H1 (cell line): ENCODE data around the gene CLEC16A. TPM values are rescaled to one million over a fixed set of nuclear protein-coding genes. Genes with fewer than 3 reads are reported as not detected.

Experiments used
- BACH1 ChIP-seq: IDR thresholded peaks from 2 replicates; pipeline ENCODE4 v1.6.1; 2012; ENCODE audit warnings: low read length, improper control_type of control experiment
- CBX5 ChIP-seq: fragments of 300-800, 300-1000 bp; sonication (generic); IDR thresholded peaks from 2 replicates; pipeline ENCODE4 v1.7.1; 2016; ENCODE audit warnings: antibody characterized with exemption, low read length, low read depth
- CREB1 ChIP-seq: IDR thresholded peaks from 2 replicates; pipeline ENCODE4 v1.6.1; 2012; ENCODE audit warnings: inconsistent platforms
- EP300 ChIP-seq, 2 experiments: IDR thresholded peaks; 1 replicate in 1 of 2; 2 replicates in 1 of 2; pipeline ENCODE4 v1.6.1; 2011 to 2012; ENCODE audit warnings: low read depth in 2 of 2, low read length in 2 of 2, mild to moderate bottlenecking in 2 of 2, borderline replicate concordance in 1 of 2, inconsistent platforms in 1 of 2, moderate library complexity in 1 of 2
- EZH2 ChIP-seq: fragments of 200-600 bp; sonication (generic); IDR thresholded peaks from 2 replicates; pipeline ENCODE4 v1.7.1; 2012; ENCODE audit warnings: low read depth, mild to moderate bottlenecking, moderate library complexity, low read length, inconsistent platforms; ENCODE audit not compliant: severe bottlenecking
- JUN ChIP-seq: IDR thresholded peaks from 2 replicates; pipeline ENCODE4 v1.6.1; 2011; ENCODE audit warnings: low read depth, mild to moderate bottlenecking, improper control_type of control experiment, low read length
- KDM4A ChIP-seq: IDR thresholded peaks from one replicate; pipeline ENCODE4 v1.7.1; 2012; ENCODE audit warnings: low read depth, mild to moderate bottlenecking, moderate library complexity, low read length, inconsistent platforms; ENCODE audit not compliant: severe bottlenecking
- RFX5 ChIP-seq: IDR thresholded peaks from 2 replicates; pipeline ENCODE4 v1.6.1; 2011; ENCODE audit warnings: low read depth, low read length, improper control_type of control experiment, borderline replicate concordance
- SAP30 ChIP-seq: fragments of 300-600 bp; sonication (generic); IDR thresholded peaks from 2 replicates; pipeline ENCODE4 v1.7.1; 2012; ENCODE audit warnings: low read length, moderate library complexity, mild to moderate bottlenecking, inconsistent platforms; ENCODE audit not compliant: insufficient read depth, insufficient replicate concordance
- SIN3A ChIP-seq, 2 experiments: IDR thresholded peaks in 1 of 2; conservative IDR thresholded peaks in 1 of 2; 2 replicates each; pipeline ENCODE4 v1.6.1; 2011 to 2012; ENCODE audit warnings: low read length in 2 of 2, improper control_type of control experiment in 1 of 2, low read depth in 1 of 2, mild to moderate bottlenecking in 1 of 2
- SP1 ChIP-seq: IDR thresholded peaks from 2 replicates; pipeline ENCODE4 v1.6.1; 2011; ENCODE audit warnings: low read depth, low read length
- polyA plus RNA-seq, 7 experiments: library from polyadenylated mRNA; depleted of rRNA in 3 of 7; stranded (reverse) in 5 of 7; unstranded in 2 of 7; fragments of >200 nt in 5 of 7; fragments of 200-250 nt in 2 of 7; gene quantifications; 1 replicate in 5 of 7; 2 replicates in 1 of 7; 4 replicates in 1 of 7; pipeline versions ENCODE4 v1.2.1 to v1.2.3, GENCODE V29; 2011 to 2013; ENCODE audit warnings: missing spikeins in 2 of 7, mixed read lengths in 2 of 7
- total RNA-seq: library from RNA; stranded (reverse); fragmentation: NEBNext Ultra II Directional; extraction: Animal tissue kit (Norgen Biotek cat#: 25700); gene quantifications from 2 replicates; pipeline ENCODE4 v1.2.1, GENCODE V29; 2021
- TF ChIP-seq, protein P1 (sequence below): fragments of 300-600 bp; sonication (generic); IDR thresholded peaks from 2 replicates; pipeline ENCODE4 v1.7.1; 2012; ENCODE audit warnings: low read length, moderate library complexity, mild to moderate bottlenecking, inconsistent platforms; ENCODE audit not compliant: insufficient replicate concordance

CLEC16A gene
- total and polyA plus RNA-seq, 2 of the 8 experiments (the other 6 are each of a cell fraction or from before 2014, with no cell fraction given), result 7.6 to 19.3 TPM

DNA sequence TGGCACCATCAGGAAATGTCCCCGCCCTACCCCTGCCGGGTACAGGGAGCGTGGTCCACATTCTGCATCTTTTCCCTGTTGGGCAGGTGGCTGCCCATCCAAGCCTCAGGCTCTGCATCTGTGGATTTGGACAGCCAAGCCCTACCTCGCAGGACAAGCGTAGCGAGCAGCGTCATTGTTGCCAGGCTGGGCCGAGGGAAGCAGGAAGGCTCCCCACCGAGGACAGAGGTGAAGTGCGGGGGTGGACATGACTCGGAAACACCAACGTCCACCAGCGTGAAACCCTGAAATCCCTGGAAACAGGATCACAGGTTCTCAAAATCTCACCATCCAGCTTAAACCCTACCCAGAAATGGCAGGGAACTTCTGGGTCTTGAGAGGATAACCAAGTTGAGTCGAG lies 238.0 kb downstream of the CLEC16A start (continued):
- TF ChIP-seq, protein P1, sequence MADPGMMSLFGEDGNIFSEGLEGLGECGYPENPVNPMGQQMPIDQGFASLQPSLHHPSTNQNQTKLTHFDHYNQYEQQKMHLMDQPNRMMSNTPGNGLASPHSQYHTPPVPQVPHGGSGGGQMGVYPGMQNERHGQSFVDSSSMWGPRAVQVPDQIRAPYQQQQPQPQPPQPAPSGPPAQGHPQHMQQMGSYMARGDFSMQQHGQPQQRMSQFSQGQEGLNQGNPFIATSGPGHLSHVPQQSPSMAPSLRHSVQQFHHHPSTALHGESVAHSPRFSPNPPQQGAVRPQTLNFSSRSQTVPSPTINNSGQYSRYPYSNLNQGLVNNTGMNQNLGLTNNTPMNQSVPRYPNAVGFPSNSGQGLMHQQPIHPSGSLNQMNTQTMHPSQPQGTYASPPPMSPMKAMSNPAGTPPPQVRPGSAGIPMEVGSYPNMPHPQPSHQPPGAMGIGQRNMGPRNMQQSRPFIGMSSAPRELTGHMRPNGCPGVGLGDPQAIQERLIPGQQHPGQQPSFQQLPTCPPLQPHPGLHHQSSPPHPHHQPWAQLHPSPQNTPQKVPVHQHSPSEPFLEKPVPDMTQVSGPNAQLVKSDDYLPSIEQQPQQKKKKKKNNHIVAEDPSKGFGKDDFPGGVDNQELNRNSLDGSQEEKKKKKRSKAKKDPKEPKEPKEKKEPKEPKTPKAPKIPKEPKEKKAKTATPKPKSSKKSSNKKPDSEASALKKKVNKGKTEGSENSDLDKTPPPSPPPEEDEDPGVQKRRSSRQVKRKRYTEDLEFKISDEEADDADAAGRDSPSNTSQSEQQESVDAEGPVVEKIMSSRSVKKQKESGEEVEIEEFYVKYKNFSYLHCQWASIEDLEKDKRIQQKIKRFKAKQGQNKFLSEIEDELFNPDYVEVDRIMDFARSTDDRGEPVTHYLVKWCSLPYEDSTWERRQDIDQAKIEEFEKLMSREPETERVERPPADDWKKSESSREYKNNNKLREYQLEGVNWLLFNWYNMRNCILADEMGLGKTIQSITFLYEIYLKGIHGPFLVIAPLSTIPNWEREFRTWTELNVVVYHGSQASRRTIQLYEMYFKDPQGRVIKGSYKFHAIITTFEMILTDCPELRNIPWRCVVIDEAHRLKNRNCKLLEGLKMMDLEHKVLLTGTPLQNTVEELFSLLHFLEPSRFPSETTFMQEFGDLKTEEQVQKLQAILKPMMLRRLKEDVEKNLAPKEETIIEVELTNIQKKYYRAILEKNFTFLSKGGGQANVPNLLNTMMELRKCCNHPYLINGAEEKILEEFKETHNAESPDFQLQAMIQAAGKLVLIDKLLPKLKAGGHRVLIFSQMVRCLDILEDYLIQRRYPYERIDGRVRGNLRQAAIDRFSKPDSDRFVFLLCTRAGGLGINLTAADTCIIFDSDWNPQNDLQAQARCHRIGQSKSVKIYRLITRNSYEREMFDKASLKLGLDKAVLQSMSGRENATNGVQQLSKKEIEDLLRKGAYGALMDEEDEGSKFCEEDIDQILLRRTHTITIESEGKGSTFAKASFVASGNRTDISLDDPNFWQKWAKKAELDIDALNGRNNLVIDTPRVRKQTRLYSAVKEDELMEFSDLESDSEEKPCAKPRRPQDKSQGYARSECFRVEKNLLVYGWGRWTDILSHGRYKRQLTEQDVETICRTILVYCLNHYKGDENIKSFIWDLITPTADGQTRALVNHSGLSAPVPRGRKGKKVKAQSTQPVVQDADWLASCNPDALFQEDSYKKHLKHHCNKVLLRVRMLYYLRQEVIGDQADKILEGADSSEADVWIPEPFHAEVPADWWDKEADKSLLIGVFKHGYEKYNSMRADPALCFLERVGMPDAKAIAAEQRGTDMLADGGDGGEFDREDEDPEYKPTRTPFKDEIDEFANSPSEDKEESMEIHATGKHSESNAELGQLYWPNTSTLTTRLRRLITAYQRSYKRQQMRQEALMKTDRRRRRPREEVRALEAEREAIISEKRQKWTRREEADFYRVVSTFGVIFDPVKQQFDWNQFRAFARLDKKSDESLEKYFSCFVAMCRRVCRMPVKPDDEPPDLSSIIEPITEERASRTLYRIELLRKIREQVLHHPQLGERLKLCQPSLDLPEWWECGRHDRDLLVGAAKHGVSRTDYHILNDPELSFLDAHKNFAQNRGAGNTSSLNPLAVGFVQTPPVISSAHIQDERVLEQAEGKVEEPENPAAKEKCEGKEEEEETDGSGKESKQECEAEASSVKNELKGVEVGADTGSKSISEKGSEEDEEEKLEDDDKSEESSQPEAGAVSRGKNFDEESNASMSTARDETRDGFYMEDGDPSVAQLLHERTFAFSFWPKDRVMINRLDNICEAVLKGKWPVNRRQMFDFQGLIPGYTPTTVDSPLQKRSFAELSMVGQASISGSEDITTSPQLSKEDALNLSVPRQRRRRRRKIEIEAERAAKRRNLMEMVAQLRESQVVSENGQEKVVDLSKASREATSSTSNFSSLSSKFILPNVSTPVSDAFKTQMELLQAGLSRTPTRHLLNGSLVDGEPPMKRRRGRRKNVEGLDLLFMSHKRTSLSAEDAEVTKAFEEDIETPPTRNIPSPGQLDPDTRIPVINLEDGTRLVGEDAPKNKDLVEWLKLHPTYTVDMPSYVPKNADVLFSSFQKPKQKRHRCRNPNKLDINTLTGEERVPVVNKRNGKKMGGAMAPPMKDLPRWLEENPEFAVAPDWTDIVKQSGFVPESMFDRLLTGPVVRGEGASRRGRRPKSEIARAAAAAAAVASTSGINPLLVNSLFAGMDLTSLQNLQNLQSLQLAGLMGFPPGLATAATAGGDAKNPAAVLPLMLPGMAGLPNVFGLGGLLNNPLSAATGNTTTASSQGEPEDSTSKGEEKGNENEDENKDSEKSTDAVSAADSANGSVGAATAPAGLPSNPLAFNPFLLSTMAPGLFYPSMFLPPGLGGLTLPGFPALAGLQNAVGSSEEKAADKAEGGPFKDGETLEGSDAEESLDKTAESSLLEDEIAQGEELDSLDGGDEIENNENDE, result no peak
- TF ChIP-seq SAP30, result no peak
- no peak for TF ChIP-seq KDM4A
- TF ChIP-seq CBX5, result no peak
- TF ChIP-seq EP300 (IDR thresholded peaks at IDR 0.05; ENCODE audit: borderline replicate concordance in 1 of 2, low read depth in 2 of 2, low read length in 2 of 2), result no peak
- TF ChIP-seq JUN, result no peak
- TF ChIP-seq CREB1, result peak; percentile 59; the same call in 1 of the 2 replicates
- TF ChIP-seq BACH1, result no peak
- no peak for TF ChIP-seq EZH2
- peak; percentile 83; the same call in 1 of the 2 replicates for TF ChIP-seq RFX5
- no peak for TF ChIP-seq SIN3A (conservative IDR thresholded peaks at IDR 0.05 in 1 of 2, IDR thresholded peaks at IDR 0.05 in 1 of 2; ENCODE audit: low read depth in 1 of 2, low read length in 2 of 2)
- no peak for TF ChIP-seq SP1
- TF ChIP-seq, all 59 proteins: peak for 2
